HG03196 (cell line): ENCODE results near the gene CEP131.
A peak's percentile ranks its signal among the peaks of the same experiment; 100 is the strongest.

ENCODE experiments used
- ATAC-seq: cut with Tn5 transposase; IDR thresholded peaks from one replicate; pipeline ENCODE4 v1.9.1; 2021; ENCODE audit not compliant: unreplicated experiment

The CEP131 gene

DNA sequence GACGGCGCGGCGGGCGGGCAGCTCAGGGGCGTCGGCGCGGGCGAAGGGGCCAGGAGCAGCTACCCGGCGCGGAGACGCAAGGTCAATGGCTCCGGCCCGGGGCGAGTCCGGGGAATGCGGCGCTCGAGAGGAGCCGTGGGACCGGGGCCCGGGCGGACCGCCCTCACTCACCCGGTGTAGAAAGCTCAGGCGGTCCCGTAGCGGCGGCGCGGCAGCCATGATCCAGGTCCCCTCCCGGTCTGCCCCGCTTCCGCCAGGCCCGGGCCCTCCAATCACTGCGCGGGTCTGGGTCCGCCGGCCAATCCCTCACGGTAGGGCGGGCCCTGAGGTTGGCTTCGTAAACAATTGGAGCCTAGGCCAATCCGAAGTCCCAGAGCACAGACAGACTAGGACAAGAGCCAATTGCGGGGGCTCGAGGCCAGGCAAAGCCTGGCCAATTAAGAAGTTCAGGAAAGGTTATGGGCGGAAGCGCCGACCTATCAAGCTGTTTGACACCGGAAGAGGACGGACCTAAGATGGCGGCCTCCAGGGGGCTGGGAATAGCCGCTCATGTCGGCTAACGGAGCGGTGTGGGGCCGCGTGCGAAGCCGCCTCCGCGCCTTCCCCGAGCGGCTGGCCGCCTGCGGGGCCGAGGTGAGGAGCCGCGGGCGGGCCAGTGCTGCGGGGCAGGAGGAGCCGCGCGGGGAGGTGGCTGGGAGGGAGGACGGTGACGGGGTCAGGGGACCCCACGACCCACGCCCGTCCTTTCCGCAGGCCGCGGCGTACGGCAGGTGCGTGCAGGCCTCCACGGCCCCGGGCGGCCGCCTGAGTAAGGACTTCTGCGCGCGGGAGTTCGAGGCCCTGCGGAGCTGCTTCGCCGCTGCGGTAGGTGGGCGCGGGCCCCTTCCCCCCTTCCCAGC, 16.3 kb upstream of the CEP131 start, which contains the start of the genes NDUFAF8 and TEPSIN:
NDUFAF8 (plus strand) TSS at position 504 of the 899 bp plus-strand sequence; CDS start at position 550, 46 bp downstream.
TEPSIN (minus strand) TSS at position 241 of the 899 bp plus-strand sequence; CDS start at position 219, 22 bp downstream.
- ATAC-seq = peak; percentile 88

DNA sequence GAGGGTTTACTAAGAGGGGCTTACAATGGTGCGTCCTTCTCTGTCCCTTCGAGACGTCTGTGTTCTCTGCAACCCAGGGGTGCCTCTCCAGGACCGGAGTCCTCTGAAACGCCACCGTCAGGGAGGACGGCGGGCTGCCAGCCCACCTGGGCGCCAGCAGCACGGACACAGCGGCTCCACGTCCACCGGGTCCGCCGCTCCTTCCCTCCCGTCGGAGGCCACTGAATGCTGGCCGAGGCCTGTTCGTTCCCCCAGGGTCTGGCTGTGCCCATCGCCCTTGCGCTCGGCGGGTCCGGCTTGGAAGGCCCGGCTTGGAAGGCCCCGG, 15.7 kb upstream of the CEP131 start:
- ATAC-seq = no peak

DNA sequence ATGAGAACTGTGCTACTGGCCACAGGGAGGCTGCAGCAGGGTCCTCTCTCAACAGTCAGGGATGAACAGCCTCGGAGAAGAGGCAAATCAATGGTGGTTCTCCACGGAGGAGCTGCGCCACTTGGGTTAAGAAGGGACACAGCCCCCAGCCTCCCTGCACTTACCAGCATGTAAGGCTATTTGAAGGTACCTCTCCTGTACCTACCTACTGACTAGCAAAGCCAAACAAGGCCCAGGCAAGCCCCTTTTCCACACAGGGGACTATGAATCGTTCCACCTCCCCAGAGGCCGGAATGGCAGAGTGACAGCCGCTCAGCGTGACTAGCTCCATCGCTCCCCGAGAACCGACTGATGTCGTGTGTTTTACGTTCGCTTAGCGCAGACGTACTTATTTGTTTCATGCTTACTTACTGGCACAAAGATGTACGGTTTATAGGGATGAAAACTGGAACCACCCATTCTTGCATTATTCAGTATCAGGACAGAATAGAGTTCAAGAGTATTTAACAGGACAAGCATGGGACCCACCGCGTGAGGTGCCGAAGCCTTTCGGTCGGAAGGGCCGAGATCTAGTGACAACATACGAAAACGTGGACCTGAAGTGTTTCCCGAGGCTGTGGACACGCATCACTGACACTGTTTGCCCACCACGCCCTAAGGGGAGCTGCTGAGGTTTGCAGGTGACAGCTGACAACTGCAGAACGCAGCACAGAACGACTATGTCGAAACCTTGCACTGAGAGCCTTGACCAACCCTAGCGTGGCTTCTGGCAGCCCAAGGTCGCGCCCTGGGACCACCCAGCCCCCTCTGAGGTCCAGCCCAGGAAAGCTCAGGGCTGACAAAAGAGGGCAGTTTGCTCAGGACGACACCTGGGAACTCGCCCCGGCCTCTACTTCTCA, 15.1 kb upstream of the CEP131 start:
- no peak for ATAC-seq

DNA sequence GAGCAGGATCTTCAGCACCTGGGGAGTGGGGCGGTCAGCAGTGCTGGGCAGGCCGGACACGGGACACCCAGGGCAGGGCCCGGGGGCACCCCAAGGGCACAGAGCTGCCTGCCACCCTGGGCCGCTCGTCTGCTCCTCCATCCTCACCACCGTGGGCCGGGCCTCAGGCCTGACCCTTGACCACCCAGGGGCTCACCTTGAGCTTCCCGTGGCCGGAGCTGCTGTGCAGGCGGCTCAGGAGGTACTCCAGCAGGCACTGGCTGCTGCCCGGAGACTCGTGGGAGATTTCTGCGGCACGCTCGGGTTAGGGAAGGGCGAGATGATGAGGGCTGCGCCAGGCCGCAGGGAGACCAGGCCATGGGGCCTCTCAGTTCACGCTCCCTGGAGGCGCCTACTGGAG, 14.0 kb upstream of the CEP131 start:
- no peak for ATAC-seq

DNA sequence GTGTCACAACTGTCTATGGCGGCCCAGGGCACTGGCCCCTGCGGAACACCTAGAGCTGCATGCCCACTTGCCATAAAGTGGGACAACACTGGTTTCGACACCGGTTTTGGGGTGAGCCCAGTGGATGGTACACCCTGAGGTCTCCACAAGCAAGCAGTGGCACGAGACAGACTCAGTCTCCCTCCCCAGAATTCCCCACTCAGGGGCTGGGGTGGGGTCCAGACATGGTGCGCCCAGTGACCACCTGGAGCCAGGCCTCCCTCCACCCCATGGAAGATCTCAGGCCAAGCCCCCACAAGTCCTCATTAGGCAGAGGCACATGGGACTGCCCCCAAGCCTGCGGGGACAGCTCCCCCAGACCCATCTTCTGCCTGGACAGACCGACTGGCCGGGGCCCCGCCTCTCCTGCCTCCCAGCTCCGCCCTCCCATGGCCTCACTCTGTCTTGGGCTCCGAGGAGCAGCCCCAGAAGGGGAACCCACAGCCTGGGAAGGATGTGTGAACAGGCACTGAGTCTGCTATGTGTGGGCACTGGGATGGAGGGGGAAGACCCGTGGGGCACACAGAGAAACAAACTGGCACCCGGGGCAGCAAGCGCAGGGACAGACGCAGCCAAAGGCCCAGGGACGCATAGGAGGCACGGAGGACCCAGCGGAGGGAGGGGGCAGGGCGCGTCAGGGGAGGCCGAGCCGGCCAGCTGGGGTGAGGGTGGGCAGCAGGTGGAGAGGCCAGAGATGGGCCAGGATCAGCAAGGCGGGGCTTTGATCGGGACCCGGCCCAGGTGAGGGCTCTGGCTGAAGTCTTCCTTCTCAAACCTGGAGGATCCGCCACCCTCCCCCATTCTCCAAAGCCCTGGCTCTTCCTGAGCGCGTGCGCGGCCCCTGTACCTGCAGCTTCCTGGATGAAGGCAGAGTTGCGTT, 13.3 kb upstream of the CEP131 start:
- no peak for ATAC-seq

DNA sequence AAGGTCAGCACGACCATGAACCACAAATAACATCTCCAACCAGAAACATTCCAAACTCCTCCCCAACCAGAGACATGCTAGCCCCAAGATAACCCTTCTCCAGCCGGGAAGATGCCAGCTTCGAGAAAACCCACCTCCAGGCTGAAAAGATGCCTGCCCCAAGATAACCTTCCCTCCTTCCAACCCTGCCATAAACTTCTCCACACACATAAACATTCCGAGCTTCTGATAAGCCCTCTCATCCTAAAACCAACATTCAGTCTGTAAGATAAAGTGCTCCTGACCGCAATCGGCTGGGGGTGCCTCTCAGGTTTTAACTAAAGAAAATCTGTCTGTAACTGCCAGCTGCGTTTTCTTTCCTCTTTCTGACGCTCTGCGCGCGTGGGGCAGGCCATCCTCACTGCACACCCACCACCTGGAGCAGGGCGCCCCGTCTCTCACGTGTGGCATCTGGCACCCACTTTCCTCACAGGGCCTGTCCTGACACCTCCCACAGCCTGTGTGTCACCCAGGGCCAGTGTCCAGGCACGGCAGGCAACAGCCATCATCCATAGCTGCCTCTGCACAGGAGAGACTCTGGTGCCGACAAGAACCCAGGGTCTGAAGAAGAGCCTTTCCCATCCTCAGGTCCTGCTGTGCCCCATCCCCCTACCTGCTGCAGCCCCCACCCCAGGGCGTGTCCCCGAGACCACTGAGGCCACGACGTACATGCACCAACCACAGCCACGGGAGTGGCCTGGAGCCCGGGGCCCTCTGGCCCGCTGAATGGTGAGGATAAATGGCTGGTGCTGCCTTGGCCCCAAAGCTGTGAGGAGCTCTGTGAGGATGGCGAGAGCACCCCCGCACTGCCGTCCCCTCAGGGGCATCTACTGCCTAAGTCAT, 12.4 kb upstream of the CEP131 start:
- ATAC-seq = no peak

DNA sequence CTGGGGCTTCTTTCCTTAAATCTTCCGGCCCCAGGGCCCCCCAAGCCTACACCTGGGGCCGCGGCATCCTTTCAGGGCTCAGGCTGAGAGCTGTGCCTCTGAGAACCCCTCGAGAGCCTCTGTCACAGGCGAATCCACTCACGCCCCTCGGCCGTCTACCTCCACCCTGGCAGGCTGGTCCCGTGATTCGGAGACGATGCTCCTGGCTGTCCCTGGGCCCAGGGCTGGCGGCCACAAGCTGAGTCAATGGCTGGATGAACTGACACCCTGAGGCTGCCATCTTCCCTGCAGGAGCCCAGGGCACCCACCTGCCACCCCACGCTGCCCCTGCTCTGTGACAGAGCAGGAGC, 11.7 kb upstream of the CEP131 start:
- ATAC-seq = no peak

DNA sequence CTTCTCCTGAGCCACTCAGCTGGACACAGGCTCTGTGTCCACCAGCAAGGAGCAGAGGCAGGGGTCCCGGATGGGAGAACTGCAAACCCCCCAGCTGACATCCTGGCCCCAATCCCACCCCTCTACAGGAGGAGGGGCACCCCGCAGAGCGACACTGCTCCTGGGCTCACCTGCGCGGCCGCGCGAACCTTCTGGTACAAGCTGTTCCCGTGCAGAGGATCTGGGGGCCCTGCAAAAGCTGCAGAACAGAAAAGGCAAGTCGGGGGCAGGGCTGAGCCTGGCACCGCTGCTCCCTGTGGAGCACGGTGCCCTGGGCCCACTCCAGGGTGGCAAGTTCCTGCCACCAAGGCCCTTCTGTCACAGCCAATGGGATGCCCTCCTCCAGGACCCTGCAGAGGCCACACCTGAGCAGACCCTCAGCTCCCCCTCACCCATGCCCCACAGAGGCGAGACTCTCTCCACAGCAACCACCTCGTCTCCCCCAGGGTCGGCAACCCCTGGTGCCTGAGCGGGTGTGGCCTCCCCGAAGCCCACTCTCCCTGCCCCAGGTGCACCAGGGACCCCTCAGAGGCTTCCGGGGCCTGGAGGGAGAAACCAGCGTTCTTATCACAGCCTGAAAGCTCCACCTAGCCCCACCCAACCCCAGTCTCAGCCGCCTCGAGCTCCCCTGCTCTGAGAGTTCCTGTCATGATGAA, 11.2 kb upstream of the CEP131 start:
- ATAC-seq = no peak

DNA sequence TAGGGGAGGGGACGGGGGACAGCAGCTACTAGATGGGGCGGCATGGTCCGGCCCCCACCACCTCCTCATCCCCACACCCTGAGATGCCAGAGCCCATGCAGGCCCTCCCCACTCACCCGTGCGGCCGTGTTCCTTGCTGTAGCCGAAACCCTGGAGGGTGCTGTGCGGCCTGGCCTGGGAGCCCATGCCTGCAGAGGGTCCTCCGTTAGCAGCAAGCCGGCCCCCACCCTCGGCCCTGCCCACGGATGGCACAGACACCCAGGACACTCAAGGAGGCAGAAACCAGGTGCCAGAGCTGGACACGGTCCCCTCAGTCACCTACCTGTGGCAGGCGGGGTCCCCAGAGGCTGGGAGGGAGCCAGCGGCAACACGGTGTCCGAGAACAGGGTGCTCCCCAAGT, 10.6 kb upstream of the CEP131 start:
- no peak for ATAC-seq

DNA sequence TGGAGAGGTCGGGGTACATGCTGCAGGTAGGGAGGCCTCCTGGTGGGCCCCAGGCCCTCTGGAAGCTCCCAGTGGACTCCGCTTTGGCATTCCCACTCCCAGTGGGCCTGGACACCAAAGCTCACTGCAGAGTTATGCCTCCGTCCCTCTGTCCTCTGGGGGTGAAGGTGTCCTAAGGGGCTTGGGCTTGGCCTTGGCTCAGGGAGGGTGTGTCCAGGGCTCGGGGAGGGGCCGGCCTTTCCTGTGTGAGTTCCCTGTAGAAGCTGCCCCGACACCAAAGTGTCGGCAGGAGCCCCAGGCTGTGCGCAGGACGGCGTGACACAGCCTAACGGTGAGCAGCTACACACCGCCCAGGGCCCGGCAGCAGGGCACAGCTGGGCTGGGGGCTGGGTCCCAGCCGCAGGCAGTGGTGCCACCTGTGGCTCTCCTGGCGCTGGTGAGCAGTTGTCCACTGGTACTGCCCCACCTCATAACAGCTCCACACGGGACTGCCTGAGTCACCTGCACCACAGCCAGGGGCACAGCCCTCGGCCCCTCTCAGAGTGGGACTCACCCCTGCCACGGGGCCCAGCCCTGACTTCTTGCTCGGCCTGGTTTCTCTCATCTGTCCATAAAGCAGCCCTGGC, 10.0 kb upstream of the CEP131 start:
- ATAC-seq = no peak

DNA sequence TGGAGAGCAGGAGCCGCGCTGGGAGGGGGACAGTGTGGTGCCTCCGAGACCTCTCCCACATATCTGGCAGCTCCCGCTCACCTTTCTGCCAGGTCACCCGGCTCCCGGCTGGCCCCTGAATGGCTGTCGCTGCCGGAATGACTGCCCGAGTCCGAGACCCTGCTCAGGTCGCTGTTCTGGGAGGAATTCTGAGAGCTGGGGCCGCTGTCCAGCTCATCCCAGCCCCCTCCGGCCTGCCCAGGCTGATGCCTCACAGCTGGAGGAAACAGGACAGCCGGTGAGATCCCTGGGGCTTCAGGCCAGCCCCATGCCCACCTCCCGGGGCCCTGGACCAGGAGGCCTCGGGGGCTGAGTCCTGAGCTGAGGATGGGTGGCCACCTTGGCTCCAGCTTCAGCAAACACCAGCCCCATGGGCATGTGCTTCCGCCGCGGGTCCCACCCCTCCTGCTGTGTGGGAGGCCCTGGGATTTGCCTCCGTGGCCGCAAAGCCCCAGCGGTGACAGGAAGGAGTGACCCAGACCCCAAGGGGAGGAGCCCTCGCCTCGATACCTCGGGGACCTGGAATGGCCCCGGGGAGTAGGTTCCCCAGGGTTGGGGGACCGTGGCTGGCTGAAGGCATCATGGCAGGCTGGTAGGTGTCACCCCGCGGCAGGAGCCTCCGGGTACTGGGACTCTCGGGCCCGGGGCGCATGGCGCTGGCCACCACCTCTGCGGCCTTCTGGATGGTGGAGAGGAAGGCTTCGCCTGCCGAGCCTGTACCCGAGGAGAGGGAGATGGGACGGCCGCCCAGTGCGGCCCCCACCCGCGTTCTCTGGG, 9.2 kb upstream of the CEP131 start:
- ATAC-seq = no peak

DNA sequence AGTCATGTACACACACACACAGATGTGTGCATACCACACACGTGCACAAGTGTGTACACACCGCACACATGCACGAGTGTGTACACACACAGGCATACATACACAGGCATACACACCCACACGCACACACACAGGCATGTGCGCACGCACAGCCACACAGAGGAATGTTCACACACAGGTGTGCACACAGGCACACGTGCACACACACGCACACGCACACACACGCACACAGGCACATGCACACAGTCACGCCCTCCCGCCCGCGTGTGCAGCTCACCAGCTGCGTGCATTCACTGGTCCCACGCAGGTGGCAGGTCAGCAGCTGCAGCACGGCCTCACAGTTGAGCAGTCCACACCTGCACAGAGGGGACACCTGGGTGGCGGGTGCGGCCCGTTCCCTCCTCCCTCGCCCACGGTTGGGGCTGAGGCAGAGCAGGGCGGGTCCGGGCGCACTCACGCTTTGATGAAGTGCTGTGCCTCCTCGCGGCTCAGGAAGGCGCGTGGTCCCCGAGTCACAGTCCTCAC, 8.4 kb upstream of the CEP131 start:
- ATAC-seq = no peak

DNA sequence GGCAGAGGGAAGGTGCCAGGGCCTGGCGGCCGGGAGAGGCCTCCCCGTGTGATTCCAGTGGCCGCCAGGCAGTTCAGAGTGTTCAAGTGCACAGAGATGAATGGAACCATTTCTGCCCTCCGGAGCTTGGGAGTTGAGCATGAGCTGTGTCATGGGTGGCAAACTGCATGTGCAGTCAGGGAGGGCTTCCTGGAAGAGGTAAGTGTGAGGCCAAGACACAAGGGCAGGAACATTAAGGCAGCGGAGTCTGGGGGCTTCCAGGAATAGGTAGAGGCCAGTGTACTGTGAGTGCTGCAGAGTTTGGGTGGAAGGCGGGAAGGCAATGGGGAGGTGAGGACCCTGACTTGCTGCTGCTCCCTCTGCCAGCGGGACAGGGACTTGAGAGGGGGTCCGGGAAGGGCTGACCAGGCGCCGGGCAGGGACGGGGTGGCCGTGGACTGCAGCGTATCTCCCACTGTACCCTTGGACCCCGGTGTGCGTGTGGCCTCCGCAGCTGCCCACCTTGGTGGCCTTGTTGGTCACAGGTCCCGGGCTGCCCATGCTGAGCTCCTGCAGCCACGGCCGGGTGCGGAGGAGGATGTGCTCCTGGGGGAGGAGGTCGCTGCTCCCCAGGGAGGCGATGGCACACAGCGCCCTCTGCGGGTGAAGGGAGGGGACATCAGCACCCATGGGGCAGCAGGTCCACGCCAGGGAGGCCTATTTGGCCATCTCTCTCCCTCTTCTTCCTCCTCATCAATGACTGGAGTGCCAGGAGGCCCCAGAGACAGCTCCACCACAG, 7.5 kb upstream of the CEP131 start:
- ATAC-seq = no peak

DNA sequence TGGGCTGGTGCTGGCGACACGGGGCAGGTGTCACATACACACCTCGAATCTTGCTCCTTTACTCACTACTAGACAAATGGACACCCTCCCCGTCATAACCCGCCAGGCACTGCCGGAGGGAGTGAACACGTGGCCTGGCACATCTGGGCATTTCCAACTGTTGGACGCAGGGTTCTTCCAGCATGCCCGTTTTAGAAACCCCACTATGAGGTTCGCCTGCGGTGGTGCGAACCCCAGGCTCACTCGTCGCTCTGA, 6.8 kb upstream of the CEP131 start:
- no peak for ATAC-seq

DNA sequence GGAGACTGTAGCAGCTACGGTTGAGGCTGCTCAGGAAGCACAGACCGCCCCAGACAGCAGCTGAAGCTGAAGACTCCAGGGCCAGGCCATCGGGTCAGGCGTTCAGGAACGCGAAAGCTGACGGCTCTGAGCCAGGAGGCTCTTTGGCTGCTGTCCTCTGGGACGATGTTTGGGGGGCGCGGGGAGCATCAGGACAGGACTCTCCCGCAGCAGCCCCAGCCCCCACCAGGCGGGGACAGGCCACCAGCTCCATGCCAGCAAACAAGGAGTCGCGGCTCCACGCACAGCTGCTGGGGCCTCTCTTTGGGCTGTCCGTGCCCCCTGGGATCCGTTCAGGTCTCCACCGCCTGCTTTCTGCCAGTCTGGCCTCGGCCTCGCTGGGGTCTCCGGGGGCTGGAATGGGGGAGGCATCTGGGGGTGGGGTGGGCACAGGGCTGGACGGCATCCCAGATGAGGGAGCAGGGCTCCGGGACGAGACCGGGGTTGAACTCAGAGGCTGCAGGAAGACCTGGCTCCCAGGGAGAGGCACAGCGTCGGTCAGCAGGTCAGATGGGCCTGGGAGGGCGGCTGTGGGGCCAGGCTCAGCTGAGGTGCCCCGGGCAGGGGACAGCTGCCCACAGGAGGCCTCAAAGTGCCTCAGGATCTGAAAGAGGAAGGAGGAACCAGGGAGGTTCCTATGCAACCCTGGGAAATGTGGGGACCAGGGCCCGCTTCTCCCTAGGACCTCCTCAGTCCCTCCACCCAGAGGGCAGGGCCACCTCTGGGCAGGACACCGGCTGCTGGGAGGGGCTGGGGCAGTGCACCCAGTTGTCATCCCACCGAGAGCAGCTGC, 6.3 kb upstream of the CEP131 start:
- no peak for ATAC-seq

DNA sequence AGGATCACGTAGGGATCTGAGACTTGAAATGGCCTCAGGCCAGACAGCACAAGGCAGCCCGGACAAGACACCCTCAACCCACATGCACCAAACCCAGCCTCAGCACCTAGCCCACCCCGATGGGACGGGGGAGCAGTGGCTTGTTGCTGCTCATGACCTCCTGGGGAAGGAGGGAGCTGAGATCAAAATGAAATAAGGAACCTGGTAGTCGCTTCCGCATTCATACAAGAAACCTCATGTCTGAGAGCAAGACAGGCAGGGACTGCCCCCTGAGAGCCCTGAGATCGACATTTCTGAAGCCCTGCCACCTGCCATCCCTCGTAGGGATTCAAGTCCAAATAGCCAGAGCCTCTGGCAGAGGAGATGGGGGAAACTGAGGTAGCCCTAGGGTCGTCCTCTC, 5.7 kb upstream of the CEP131 start:
- ATAC-seq = no peak
